ENCODE data around the gene THADA. TPM values are rescaled to one million over a fixed set of nuclear protein-coding genes. Genes with fewer than 3 reads are reported as not detected.

Gene THADA
- total RNA-seq, 1 donor from 2014 or later = 51.4 TPM

GRCh38 chr2:43333656-43334144 lies 262.1 kb downstream of the THADA start:
- intact Hi-C loops (cut with micrococcal nuclease) = no loop called here
- no peak overlapping the region for H3K27ac Mint-ChIP-seq

GRCh38 chr2:43333101-43333655 lies 262.7 kb downstream of the THADA start:
- no peak for DNase-seq
- Mint-ChIP-seq H3K4me1 (no peaks in the 10 kb centered on the region), H3K4me3 (no peak overlapping the region), H3K36me3 (ENCODE audit: low read depth) (peaks cover 56% of the 10 kb centered on the region), H3K27me3 (no peaks in the 10 kb centered on the region), H3K27ac (no peak overlapping the region), H3K9me3 (no peaks in the 10 kb centered on the region)
- CTCF ChIA-PET = no interaction called here
- POLR2A ChIA-PET = no interaction called here
- intact Hi-C loops (cut with micrococcal nuclease) = no loop called here
- TF ChIP-seq CTCF (IDR thresholded peaks at IDR 0.05) = no peak
- no peak for ATAC-seq (ENCODE audit: low read depth)

More at GRCh38 chr2:43333656-43334144, 262.1 kb downstream of the THADA start:
- Mint-ChIP-seq H3K4me3 (no peak overlapping the region), H3K4me1 (no peaks in the 10 kb centered on the region), H3K9me3 (no peaks in the 10 kb centered on the region), H3K36me3 (ENCODE audit: low read depth) (peaks cover 59% of the 10 kb centered on the region), H3K27me3 (no peaks in the 10 kb centered on the region)
- DNase-seq (no peak), ATAC-seq (ENCODE audit: low read depth) (no peak)
- ChIA-PET CTCF (no interaction called here), POLR2A (no interaction called here)
- no peak for TF ChIP-seq CTCF (IDR thresholded peaks at IDR 0.05)

- intact Hi-C loops (cut with micrococcal nuclease) = no loop called here
- Mint-ChIP-seq H3K36me3 (ENCODE audit: low read depth) (peaks cover 56% of the 10 kb centered on the region), H3K9me3 (no peaks in the 10 kb centered on the region), H3K4me1 (no peaks in the 10 kb centered on the region), H3K4me3 (no peak overlapping the region), H3K27me3 (no peaks in the 10 kb centered on the region), H3K27ac (no peak overlapping the region)
- POLR2A ChIA-PET = no interaction called here
- DNase-seq = no peak
- no peak for TF ChIP-seq CTCF (IDR thresholded peaks at IDR 0.05)
- CTCF ChIA-PET = no interaction called here
- no peak for ATAC-seq (ENCODE audit: low read depth)
Measured at GRCh38 chr2:43332653-43333052, 263.2 kb downstream of the THADA start.

GRCh38 chr2:43331422-43331821 lies 264.4 kb downstream of the THADA start:
- no peak for TF ChIP-seq CTCF (IDR thresholded peaks at IDR 0.05)
- H3K4me1 Mint-ChIP-seq = no peaks in the 10 kb centered on the region
- no peak for ATAC-seq (ENCODE audit: low read depth)
- CTCF ChIA-PET = no interaction called here
- no peak for DNase-seq
- H3K9me3 Mint-ChIP-seq = no peaks in the 10 kb centered on the region
- H3K27ac Mint-ChIP-seq = no peak overlapping the region
- intact Hi-C loops (cut with micrococcal nuclease) = no loop called here
- POLR2A ChIA-PET = no interaction called here
- no peaks in the 10 kb centered on the region for H3K27me3 Mint-ChIP-seq
- H3K4me3 Mint-ChIP-seq = no peak overlapping the region
- peaks cover 52% of the 10 kb centered on the region for H3K36me3 Mint-ChIP-seq (ENCODE audit: low read depth)

GRCh38 chr2:43329637-43330036 lies 266.2 kb downstream of the THADA start:
- CTCF ChIA-PET = no interaction called here
- no peak for TF ChIP-seq CTCF (IDR thresholded peaks at IDR 0.05)
- intact Hi-C loops (cut with micrococcal nuclease) = no loop called here
- Mint-ChIP-seq H3K9me3 (no peaks in the 10 kb centered on the region), H3K36me3 (ENCODE audit: low read depth) (peaks cover 52% of the 10 kb centered on the region), H3K27me3 (no peaks in the 10 kb centered on the region), H3K27ac (no peak overlapping the region), H3K4me3 (no peak overlapping the region), H3K4me1 (no peaks in the 10 kb centered on the region)
- DNase-seq (no peak), ATAC-seq (ENCODE audit: low read depth) (no peak)
- POLR2A ChIA-PET = no interaction called here

Data from activated B cell treated with CpG ODN at 0.5 μM for 24 hours (primary cell).